Measurements from ENCODE around the gene FBN2.
"Not testable (repeated sequence)": the region's sequence is repeated elsewhere in the genome, so short reads cannot be mapped to it uniquely, and the experiment has no call there.

Gene FBN2

DNA sequence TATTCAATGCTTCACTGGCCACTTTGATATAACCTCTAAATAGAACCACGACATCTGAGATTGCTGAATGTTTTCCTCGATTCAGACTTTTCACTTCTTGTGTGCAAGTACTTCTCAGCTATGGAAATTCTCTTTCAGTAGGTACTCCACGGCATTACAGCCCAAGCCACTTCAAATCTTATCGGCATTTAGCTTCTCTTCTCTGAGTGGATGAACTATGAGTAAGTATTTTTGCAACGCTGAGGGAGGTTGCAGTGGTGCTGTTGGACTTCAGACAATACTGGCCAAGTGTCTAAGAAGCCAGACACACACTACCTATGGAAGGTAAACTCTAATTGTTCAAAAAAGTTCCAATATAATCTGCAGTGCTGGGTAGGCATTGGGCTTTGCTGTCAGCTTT is 60.1 kb downstream of the FBN2 start:
- no peak for DNase-seq

DNA sequence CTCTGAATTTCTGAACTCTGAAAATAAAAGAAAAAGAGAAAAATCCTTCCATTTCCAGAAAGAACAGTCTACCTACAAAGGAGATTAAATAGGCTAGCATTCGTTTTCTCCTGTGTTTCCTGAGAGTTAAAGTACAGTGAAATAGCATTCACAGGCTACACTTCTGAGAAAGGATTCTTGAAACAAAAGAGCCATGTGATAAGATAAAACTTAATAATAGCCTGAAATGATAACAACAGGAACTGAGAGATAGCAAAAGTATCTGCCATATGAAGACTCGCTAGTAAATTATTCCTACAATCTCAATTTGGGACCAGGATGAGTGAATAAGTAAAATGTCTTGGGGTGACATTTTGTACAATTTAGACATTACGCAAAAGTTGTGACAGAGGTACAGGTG is 62.4 kb downstream of the FBN2 start:
- no peak for DNase-seq

DNA sequence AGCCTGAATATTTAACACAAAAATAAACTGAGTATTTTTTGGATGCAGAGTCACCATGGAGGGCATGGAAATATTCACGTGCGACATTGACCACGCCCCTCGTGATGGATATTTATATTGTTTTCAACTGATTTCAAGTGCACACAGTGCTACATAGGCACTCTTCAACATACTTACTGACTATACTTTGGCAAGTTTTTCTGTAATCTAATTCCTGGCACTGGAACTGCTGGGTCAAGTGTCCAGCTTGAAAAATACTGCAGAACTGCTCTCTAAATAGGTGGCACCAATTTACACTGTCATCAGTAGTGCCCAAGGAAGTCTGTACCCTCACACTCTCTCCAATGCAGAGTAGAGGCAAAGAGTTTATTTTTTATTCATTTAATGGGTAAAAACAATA is 65.1 kb downstream of the FBN2 start:
- no peak for DNase-seq

DNA sequence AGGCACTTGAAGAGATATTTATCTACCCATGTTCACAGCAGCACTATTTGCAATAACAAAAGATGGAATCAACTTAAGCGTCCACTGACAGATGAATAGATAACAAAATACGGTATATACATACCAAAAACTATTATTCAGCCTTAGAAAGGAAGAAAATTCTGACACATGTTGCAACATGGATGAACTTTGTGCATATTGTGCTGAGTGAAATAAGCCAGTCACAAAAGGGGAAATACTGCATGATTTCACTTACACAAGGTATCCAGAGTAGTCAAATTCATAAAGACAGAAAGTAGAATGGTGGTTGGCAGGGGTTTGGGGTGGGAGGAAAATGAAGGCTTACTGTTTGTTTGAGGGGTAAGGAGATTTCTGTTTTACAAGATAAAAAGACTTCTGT is 66.0 kb downstream of the FBN2 start:
- no peak for DNase-seq

DNA sequence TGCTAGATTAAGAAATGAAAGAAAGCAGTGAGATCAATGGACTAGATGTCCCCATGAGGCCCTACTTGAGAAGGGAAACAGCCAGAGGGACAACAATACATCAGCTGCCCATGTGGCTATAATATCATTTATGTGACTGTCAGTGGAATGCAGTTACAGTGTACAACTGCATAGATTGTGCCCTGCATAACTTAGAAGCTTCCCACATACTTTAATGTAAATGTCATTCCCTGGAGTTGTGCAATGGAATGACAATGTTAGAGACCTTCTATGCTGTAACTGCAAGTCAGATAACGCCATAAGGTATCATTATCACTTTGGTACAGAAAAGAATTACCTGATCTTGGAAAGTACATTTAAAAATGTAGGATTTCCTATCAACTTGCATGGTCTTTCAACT is 67.4 kb downstream of the FBN2 start:
- DNase-seq, result no peak

DNA sequence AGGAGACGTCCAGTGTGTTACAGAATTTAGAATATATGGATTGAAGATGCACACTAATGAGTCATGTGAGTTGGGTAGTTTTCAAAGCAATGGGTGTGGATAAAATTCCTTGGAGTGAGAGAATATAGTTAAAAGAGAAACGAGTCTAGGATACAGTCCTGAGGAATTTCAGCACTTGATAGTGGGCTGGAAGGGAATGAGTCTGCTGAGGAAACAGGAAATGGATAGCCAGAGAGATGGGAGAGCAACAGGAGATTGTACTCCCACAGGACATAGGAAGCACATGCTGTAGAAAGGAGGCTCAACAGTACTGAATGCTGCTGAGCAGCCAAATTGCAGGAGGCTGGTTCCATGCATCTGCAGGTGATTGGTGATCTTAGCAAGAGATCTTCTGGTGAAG is 68.1 kb downstream of the FBN2 start:
- DNase-seq, result no peak

DNA sequence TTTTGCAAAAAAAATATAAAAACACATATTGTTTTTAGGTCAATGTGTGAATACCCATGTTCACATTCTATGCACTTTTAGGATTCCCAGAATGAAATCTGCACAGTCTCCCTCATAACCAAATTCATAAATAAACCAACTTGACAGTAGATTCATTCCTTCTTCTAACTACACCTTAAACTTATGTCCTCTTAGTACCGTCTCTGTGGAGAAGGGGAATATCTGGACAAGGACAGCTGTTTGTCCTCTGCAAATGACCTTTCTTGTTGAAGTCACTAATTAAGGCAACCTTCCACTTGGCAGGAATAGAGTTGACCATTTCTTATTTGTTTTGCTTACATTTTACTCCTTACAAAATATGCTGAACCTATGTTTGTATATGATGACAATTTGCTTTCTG is 71.1 kb downstream of the FBN2 start:
- DNase-seq, result no peak

DNA sequence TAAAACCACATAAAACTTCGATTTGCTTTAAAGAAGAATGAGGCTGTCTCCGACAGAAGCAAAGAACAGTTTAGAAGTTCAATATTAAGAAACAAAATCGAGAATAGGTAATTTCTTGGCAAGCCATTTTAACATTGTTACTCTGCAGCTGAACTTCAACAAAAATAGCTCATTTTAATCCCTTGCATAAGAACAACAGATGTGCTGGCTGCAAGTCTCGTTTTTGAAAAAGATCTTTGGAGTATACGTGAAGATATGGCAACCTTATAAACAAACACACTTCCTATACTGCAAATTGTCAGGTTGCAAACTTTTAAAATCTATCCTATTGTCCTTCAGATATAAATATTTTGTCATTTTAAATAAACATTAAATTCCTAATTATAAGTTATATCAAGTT is 71.5 kb downstream of the FBN2 start:
- DNase-seq, result no peak

DNA sequence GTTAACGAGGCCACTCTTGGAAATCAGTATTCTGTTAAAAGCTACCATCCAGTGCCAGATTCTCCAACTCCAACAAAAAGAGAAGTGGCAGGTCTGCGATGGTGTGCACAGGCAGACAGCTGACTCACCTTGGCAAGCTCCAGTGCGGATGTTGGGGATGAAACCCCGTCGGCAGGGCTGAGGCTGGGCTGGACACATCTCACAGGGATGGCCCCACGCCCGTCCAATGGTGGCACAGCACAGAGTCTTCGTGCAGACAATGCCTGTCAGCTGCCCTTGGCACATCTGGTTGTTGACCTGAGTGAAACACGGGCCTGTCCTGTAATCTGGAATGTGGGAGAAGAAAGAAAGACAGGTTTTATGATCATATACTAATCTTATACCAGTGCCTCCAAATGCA is 73.4 kb downstream of the FBN2 start:
- no peak for DNase-seq

DNA sequence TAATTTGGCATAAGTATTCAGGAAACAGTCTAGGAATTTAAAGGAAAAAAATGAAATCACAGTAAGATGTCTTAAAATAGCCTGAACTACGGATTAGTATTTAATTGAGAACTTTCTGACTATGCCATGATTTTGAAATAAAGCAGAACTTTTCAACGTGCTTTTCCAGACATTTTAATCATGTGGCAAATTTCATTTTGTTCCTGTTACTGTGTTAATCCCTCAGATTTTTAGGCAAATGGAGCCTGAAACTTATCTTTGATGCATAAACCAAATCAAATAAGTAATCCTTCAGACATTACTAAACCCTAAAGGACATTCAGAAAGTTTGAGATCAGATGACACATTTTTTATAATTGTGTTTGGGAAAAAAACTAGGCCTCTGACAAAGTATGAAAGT is 75.7 kb downstream of the FBN2 start:
- no peak for DNase-seq

DNA sequence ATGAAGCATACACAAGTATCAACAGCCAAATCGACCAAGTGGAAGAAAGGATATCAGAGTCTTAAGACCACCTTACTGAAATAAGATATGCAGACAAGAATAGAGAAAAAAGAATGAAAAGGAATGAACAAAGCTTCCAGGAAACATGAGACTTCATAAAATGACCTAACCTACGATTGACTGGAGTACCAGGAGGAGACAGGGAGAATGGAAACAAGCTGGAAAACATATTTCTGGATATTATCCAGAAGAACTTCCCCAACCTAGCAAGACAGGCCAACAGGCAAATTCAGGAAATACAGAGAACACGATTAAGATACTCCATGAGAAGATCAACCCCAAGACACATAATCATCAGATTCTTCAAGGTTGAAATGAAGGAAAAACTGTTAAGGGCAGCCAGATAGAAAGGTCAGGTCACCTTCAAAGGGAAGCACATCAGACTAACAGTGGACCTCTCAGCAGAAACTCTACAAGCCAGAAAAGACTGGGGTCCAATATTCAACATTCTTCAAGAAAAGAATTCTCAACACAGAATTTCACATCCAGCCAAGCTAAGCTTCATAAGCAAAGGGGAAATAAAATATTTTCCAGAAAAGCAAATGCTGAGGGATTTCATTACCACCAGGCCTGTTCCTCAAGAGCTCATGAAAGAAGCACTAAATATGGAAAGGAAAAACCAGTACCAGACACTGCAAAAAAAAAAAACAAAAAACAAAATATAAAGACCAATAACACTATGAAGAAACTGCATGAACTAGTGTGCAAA is 80.7 kb downstream of the FBN2 start:
- DNase-seq, result not testable (repeated sequence)

DNA sequence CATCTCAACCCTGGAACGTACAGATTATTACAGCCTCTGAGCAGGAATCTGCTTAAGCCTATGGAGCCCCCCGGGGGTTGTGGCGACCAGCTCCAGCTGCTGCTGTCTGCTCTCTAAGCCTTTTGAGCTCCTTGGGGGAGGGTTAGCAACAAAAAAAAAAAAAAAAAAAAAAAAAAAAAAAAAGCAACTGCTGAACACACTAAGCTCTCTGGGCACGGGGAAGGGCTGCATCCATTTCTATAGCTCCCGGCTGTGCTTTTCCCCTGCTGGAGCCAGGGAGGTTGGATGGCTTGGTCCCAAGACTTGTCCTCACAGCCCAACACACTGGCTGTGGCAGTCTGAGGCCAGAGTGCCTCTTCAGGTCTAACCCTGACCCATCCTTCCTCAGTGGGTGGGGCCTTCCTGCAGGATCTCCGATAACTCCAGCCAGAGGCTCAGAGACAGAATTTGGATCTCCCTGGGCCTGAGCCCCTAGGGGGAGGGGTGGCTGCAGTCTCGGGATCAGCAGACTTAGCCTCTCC is 82.1 kb downstream of the FBN2 start:
- DNase-seq, result no peak

DNA sequence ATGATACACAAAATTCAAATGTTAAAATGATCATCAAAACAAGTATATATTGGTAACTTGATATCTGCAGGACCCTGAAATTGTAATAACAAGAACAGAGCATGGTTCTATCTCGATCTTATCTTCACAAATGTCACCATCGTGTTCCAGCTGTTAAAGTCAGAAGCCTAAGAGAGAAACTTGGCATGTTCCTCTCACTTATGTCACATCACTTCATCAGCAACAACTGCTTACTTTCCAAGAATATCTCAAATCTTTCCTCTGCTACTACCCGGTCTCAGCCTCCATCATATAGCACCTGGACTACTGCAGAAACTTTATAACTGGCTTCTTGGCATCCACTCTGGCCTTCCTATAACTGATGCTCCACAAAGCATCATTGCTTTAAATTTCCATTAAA is 84.9 kb downstream of the FBN2 start:
- no peak for DNase-seq

DNA sequence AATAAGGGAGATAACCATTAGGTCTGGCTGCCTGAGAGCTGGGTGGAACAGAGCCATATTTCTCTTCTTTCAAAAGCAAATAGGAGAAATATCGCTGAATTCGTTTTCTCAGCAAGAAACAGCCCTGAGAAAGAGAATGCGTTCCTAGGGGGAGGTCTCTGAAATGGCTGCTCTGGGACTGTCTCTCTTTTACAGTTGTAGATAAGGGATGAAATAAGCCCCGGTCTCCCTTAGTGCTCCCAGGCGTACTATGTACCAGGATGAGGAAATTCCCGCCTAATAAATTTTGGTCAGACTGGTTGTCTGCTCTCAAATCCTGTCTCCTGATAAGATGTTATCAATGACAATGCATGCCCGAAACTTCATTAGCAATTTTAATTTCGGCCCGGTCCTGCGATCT is 90.8 kb downstream of the FBN2 start:
- DNase-seq, result not testable (repeated sequence)

DNA sequence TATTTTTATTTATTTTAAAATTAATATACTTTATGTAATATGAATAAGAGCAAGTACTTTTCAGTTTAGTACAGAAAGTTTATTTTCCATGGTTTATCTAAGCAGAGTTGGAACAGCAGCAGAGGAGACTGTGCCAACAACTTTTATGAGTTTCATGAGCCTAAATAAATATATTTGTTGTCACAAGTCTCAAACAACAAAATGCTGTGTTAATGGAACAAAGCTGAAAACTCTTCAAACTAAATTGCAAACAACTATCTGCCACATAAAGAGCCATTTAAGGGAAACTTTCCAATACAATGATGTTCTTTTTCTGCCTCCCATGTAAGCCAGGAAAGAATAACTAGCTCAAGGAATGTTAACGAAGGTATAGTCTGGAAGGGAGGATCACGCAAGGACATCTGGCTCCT is 96.1 kb downstream of the FBN2 start:
- DNase-seq, result no peak

DNA sequence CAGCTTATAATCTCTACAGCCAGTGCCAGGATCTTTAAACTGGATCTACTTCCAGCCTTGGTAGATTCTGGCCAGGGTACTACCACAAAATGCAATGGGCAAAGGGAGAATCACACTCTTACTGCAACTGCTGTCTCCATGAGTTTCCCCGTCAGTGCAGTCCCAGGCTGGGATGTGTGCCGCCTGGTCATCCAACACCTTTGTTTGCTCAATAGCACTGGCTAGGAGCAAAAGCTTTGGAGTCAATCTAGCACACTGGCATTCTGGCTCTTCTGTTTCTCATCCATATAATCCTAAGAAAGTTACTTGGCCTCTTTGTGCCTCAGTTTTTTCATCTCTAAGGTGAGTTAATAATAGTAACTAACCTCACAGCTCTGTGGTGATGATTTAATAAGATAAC is 96.9 kb downstream of the FBN2 start:
- DNase-seq, result no peak

DNA sequence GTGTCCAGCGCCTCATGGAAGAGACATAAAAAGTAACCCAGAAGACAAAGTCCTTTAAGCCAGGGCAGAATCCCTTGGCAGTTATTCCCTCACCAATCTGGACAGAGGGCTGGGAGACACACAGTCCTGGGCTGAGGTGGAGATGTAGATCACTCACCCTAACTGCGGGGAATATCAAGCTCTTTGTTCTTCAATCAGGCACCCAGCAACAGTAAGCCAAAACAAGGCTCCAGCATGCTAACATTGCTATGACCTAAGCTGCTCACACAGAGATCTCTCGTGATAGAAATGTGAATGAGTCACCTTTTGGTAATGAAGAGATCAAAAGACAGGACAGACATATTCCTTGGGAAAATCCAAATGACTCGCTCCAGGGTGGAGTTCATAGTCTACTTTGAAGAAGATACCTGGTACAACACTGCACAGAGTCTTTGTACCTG is 101.3 kb downstream of the FBN2 start:
- no peak for DNase-seq

DNA sequence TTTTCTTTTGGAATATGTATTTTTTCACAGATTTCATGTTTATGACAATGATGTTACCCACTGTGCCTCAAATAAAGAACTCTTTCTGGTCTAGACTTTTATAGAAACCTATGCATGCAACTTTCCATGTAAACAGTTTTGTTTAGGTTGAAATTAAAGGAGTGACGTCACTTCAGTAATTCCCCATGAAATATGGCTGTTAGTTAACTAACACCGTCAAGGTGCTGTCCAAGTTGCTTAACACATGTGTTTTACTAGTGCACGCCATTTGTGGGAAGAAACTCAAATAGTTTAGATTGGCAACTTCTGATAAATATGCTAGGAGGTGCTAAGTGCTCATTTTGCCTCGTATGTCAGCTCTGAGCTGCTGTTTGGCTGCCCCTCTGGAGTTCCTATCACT is 102.2 kb downstream of the FBN2 start:
- no peak for DNase-seq

DNA sequence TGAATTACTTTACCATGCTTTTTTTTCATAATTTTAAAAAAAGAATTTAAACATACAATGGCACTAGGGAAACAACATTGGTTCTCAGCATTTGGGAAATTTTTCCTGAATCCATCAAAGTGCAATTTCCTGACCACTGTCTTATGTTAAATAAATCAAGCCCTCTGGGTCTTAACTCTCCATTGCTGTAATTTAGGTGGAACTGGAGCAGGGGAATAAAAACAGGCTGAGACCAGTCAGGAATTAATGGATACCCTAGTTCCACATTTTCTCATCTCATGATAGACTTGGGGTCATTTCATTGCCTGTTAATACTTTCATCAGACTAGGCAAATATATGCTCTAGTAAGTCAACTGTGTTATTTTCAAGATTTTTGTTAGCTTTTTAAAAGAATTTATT is 103.1 kb downstream of the FBN2 start:
- DNase-seq, result no peak

DNA sequence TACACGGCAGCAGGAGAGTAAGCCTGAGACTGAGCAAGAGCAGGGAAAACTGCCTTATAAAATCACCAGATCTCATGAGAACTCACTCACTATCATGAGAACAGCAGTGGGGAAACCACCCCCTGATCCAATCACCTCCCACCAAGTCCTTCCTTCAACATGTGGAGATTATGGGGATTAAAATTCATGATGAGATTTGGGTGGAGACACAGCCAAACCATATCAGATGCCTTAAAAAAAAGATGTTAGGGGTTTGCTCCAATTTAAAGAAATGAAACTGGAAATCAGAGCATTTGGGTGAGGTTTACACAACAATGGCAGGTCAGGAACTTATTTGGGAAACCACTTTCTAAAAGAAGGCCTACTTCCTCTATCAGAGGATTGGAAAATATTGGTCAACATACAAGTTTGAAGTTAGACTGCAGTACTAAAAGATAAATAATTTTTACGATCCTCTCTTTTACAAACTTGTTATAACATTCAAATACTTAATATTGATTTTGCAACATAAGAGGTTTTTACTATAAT is 105.1 kb downstream of the FBN2 start:
- no peak for DNase-seq

DNA sequence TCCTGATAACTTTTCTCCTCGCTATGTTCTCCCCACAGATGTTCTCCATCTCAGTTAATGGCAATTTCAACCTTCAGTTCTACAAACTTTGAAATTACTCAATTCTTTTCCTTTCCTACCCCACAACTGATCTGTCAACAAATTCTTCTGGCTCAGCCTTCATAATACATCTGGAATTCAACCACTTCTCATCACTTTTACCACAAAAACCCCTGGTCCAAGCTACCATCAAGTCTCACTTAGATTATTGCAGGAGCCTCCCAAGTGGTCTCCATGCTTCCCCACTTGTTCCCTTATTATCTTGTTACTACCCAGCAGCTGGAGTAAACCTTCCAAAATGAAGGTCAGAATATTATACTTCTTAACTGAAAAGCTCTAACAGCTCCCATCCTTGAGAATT is 110.1 kb downstream of the FBN2 start:
- no peak for DNase-seq

DNA sequence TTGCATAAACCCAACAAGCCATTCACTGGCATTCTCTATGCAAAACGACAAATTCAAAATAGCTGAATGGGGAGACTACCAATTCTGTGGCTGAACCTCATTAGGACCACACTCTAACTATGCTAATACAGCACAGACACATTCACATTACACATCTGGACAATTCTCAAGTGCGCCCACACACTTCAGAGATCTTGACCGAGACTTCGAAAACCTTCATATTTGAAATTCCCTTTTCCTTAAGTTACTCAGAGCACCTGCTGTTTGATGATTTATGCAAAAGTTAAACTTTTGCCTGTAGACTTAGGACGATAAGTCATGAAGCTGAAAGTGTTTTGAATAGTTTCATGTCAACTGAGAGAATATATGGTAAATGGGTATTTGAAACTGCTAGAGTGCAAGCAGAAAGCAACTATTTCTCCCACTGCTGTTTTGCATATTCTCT is 111.9 kb downstream of the FBN2 start:
- no peak for DNase-seq

DNA sequence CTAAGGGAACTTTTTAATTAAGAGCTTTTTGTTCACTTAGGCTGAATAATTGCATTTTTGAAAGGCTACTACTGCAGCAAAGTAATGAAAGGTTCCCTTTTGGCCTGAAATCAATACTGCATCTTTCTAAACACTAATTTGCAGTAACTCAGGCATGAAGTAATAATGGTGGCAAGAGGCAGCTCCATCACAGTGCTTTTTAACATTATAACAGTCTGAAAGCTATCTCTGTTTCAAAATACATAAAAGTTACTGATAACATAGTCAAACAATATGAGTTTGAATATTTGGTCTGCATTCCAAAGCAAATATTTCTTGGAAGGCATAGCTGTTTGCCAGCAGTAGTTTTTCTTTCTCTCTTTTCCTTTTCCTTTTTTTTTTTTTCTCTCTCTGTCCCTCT is 113.4 kb downstream of the FBN2 start:
- no peak for DNase-seq

DNA sequence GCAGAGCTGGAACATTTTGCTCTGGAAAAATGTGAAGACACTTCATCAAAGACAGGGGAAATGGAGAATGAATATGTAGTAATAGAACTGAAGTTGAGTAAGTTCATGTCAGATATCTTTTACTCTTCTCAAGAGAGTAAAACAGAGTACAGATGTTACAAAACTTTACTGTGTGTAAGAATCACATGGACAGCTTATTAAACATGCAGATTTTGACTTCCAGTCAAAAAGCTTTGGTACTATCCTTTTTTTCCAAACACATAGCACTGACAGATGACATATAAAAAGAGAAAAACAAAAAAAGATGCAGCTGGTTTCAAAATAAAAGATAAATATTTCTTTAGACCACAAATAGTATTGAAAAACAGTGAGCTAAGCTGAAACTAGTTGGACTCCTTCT is 115.4 kb downstream of the FBN2 start:
- no peak for DNase-seq

DNA sequence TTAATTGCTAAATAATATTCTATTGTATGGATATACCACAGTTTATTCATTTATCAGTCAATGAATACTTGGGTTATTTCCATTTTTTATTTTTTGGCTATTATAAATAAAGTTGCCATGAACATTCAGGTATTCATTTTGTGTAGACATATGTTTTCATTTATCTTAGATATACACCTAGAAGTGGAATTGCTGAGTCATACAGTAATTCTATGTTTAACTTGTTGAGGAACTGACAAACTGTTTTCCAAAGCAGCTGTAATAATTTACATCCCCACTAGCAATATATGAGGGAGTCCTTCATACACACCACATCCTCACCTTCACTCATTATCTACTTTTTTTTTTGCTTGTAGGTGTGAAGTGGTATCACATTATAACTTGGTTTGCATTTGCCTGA is 123.6 kb downstream of the FBN2 start:
- no peak for DNase-seq

All from activated T-cell treated with anti-CD3 and anti-CD28 coated beads, Interleukin-2, amount 50 U/mL, for 48 hours (primary cell).